GM23338 (cell line): ENCODE results near the gene IFITM1. TPM values are rescaled to one million over a fixed set of nuclear protein-coding genes. Genes with fewer than 3 reads are reported as not detected.
A peak's percentile ranks its signal among the peaks of the same experiment; 100 is the strongest.

Experiments used
- ATAC-seq: fragments of 200-7000 bp; cut with Tn5 transposase; 3 replicates; pipeline ENCODE4 v1.9.1; 2020
- DNase-seq: peaks from one replicate; pipeline ENCODE4 v3.0.0-alpha.2; 2015; ENCODE audit warnings: low spot score
- H2AFZ ChIP-seq: fragments of 200-600 bp; sonication (generic); 2 replicates; pipeline ENCODE4 v1.8.0; 2016; ENCODE audit warnings: antibody characterized with exemption, mild to moderate bottlenecking, moderate library complexity
- H3F3A ChIP-seq: fragments of 200-600 bp; sonication (generic); replicated peaks from 2 replicates; pipeline ENCODE4 v1.8.0; 2017; ENCODE audit warnings: antibody characterized with exemption, mixed run types, low read depth
- H3K27ac ChIP-seq: fragments of 200-600 bp; sonication (generic); 2 replicates; pipeline ENCODE4 v1.6.1; 2016; ENCODE audit warnings: low read depth
- H3K27me3 ChIP-seq: fragments of 200-600 bp; sonication (generic); 2 replicates; pipeline ENCODE4 v1.8.0; 2016; ENCODE audit warnings: mild to moderate bottlenecking, mixed run types, moderate library complexity; ENCODE audit not compliant: insufficient read depth
- H3K36me3 ChIP-seq: fragments of 200-600 bp; sonication (generic); 2 replicates; pipeline ENCODE4 v1.8.0; 2016; ENCODE audit warnings: mild to moderate bottlenecking; ENCODE audit not compliant: insufficient read depth
- H3K4me1 ChIP-seq: fragments of 200-600 bp; sonication (generic); 2 replicates; pipeline ENCODE4 v1.8.0; 2016; ENCODE audit warnings: mild to moderate bottlenecking, moderate library complexity; ENCODE audit not compliant: insufficient read depth
- H3K4me2 ChIP-seq: fragments of 200-600 bp; sonication (generic); 2 replicates; pipeline ENCODE4 v1.7.1; 2017; ENCODE audit warnings: mixed run types
- H3K4me3 ChIP-seq: fragments of 200-600 bp; sonication (generic); 2 replicates; pipeline ENCODE4 v1.6.1; 2016; ENCODE audit warnings: mixed run types
- H3K79me2 ChIP-seq: fragments of 200-600 bp; sonication (generic); replicated peaks from 2 replicates; pipeline ENCODE4 v1.8.0; 2017; ENCODE audit warnings: mild to moderate bottlenecking; ENCODE audit not compliant: insufficient read depth
- H3K9me2 ChIP-seq: fragments of 200-600 bp; sonication (generic); 2 replicates; pipeline ENCODE4 v1.8.0; 2017; ENCODE audit not compliant: insufficient read depth
- H4K20me1 ChIP-seq: fragments of 200-600 bp; sonication (generic); replicated peaks from 2 replicates; pipeline ENCODE4 v1.8.0; 2017; ENCODE audit warnings: mild to moderate bottlenecking; ENCODE audit not compliant: insufficient read depth
- H3K27ac Mint-ChIP-seq: 2 replicates; pipeline ENCODE4 v1.8.0; 2020; ENCODE audit warnings: inconsistent platforms, mild to moderate bottlenecking, moderate library complexity, mixed read lengths
- H3K27me3 Mint-ChIP-seq: 3 replicates; pipeline ENCODE4 v1.8.0; 2022; ENCODE audit warnings: low read depth, mild to moderate bottlenecking, moderate library complexity, mixed read lengths, inconsistent platforms; ENCODE audit not compliant: insufficient read depth, poor library complexity
- H3K36me3 Mint-ChIP-seq: 3 replicates; pipeline ENCODE4 v1.8.0; 2021; ENCODE audit warnings: low read depth, mild to moderate bottlenecking, inconsistent platforms, moderate library complexity, mixed read lengths
- H3K4me1 Mint-ChIP-seq: 3 replicates; pipeline ENCODE4 v1.8.0; 2020; ENCODE audit warnings: mild to moderate bottlenecking, inconsistent platforms, mixed read lengths
- H3K4me3 Mint-ChIP-seq: 3 replicates; pipeline ENCODE4 v1.8.0; 2021; ENCODE audit warnings: moderate library complexity, mild to moderate bottlenecking, inconsistent platforms, mixed read lengths
- H3K9me3 Mint-ChIP-seq: 3 replicates; pipeline ENCODE4 v1.8.0; 2020; ENCODE audit warnings: moderate library complexity, mild to moderate bottlenecking, inconsistent platforms, mixed read lengths
- CREB1 ChIP-seq: fragments of 250-450 bp; sonication (Bioruptor Pico); IDR thresholded peaks from 2 replicates; pipeline ENCODE4 v1.5.0; 2020; ENCODE audit warnings: low read depth, mild to moderate bottlenecking, moderate library complexity
- EZH2 ChIP-seq: fragments of 200-600 bp; sonication (generic); IDR thresholded peaks from one replicate; pipeline ENCODE4 v1.8.0; 2017; ENCODE audit warnings: antibody characterized with exemption, mild to moderate bottlenecking, low read depth; ENCODE audit not compliant: unreplicated experiment
- EZH2phosphoT487 ChIP-seq: fragments of 200-600 bp; sonication (generic); IDR thresholded peaks from one replicate; pipeline ENCODE4 v1.8.1; 2018; ENCODE audit warnings: antibody characterized with exemption; ENCODE audit not compliant: unreplicated experiment
- JUNB ChIP-seq: IDR thresholded peaks from one replicate; pipeline ENCODE4 v1.6.1; 2016; ENCODE audit warnings: antibody characterized with exemption; ENCODE audit not compliant: unreplicated experiment
- NANOG ChIP-seq: IDR thresholded peaks from 2 replicates; pipeline ENCODE4 v1.6.1; 2016; ENCODE audit warnings: antibody characterized with exemption, borderline replicate concordance
- POLR2AphosphoS5 ChIP-seq: IDR thresholded peaks from 2 replicates; pipeline ENCODE4 v1.6.1; 2016; ENCODE audit warnings: antibody characterized with exemption, low read depth
- STAT1 ChIP-seq: IDR thresholded peaks from one replicate; pipeline ENCODE4 v1.6.1; 2016; ENCODE audit warnings: antibody characterized with exemption; ENCODE audit not compliant: unreplicated experiment
- polyA plus RNA-seq: library from polyadenylated mRNA; unstranded; fragments of >200 nt; fragmentation: Nextera tagmentation; extraction: Ambion mirVana; gene quantifications from 2 replicates; pipeline ENCODE4 v1.2.1, GENCODE V29; 2016
- total RNA-seq: library from RNA; depleted of rRNA; stranded (reverse); fragments of >200 nt; shearing (Covaris generic); gene quantifications from 2 replicates; pipeline ENCODE4 v1.2.3, GENCODE V29; 2014
- TF ChIP-seq, protein P1 (sequence below): IDR thresholded peaks from one replicate; pipeline ENCODE4 v1.6.1; 2018; ENCODE audit warnings: antibody characterized with exemption; ENCODE audit not compliant: unreplicated experiment
- TF ChIP-seq, protein P2 (sequence below): IDR thresholded peaks from 2 replicates; pipeline ENCODE4 v1.6.1; 2016; ENCODE audit warnings: antibody characterized with exemption

The IFITM1 gene
- total and polyA plus RNA-seq, 2 experiments from 2014 or later, result 396 to 1,194 TPM

DNA sequence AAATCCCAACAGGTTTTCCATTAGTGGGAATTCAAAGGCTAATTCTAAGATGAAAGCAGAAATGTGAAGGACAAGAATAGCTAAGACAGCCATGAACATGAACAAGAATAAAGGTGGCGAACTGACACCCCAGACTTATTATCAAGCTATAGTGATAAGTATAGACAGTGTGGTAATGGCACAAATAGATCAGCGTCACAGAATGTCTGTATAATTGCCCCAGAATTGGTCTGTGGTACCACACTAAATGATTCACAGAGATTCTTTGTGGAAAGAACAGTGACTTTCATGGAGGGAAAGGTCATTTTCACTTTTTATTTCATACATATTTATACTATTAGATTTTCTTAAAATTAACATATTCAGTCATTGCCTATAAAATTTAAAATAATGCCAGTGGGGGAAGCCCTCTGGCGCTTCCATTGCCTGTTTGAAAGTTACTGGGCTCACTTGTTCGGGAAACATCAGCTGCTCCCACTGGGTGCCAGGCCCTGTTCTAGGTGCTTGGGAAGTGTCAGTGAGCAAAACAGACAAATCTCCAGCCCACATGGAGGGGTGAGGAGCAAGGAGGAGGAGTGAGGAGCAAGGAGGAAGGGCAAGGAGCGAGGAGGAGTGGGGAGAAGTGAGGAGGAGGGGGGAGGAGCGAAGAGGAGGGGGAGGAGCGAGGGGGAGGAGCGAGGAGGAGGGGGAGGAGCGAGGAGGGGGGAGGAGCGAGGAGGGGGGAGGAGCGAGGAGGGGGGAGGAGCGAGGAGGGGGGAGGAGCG lies 47.0 kb upstream of the IFITM1 start:
- peaks cover 16% of the 10 kb centered on the region for H3K4me1 Mint-ChIP-seq
- no peak overlapping the region for H3K27ac Mint-ChIP-seq
- H3K27me3 ChIP-seq, result no peaks in the 10 kb centered on the region
- peaks cover 14% of the 10 kb centered on the region; the same call in 1 of the 2 replicates for H3K4me1 ChIP-seq
- no peak overlapping the region for H3K27ac ChIP-seq
- H4K20me1 ChIP-seq, result no peaks in the 10 kb centered on the region
- H3K4me3 Mint-ChIP-seq, result no peak overlapping the region; the same call in 2 of the 3 replicates
- peaks cover 10% of the 10 kb centered on the region for H3K27me3 Mint-ChIP-seq
- no peaks in the 10 kb centered on the region for H3K79me2 ChIP-seq
- no peak overlapping the region for H3K4me2 ChIP-seq
- H3K36me3 ChIP-seq, result 0 out of 2 replicates have a peak, but pooled peaks cover 5% of the 10 kb centered on the region
- no peak overlapping the region for H2AFZ ChIP-seq
- no peak for ATAC-seq
- peaks cover 32% of the 10 kb centered on the region for H3K9me3 Mint-ChIP-seq
- TF ChIP-seq POLR2AphosphoS5 (no peak), STAT1 (no peak), EZH2phosphoT487 (no peak), JUNB (no peak), EZH2 (no peak)
- TF ChIP-seq, protein P1, sequence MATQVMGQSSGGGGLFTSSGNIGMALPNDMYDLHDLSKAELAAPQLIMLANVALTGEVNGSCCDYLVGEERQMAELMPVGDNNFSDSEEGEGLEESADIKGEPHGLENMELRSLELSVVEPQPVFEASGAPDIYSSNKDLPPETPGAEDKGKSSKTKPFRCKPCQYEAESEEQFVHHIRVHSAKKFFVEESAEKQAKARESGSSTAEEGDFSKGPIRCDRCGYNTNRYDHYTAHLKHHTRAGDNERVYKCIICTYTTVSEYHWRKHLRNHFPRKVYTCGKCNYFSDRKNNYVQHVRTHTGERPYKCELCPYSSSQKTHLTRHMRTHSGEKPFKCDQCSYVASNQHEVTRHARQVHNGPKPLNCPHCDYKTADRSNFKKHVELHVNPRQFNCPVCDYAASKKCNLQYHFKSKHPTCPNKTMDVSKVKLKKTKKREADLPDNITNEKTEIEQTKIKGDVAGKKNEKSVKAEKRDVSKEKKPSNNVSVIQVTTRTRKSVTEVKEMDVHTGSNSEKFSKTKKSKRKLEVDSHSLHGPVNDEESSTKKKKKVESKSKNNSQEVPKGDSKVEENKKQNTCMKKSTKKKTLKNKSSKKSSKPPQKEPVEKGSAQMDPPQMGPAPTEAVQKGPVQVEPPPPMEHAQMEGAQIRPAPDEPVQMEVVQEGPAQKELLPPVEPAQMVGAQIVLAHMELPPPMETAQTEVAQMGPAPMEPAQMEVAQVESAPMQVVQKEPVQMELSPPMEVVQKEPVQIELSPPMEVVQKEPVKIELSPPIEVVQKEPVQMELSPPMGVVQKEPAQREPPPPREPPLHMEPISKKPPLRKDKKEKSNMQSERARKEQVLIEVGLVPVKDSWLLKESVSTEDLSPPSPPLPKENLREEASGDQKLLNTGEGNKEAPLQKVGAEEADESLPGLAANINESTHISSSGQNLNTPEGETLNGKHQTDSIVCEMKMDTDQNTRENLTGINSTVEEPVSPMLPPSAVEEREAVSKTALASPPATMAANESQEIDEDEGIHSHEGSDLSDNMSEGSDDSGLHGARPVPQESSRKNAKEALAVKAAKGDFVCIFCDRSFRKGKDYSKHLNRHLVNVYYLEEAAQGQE, result no peak
- H3K36me3 Mint-ChIP-seq, result peaks cover 18% of the 10 kb centered on the region; the same call in 2 of the 3 replicates
- H3K9me2 ChIP-seq, result no peaks in the 10 kb centered on the region
- no peak overlapping the region for H3K4me3 ChIP-seq
- peak; percentile 19 for DNase-seq
- H3F3A ChIP-seq, result 0 out of 2 replicates have a peak, but pooled peaks cover 10% of the 10 kb centered on the region

DNA sequence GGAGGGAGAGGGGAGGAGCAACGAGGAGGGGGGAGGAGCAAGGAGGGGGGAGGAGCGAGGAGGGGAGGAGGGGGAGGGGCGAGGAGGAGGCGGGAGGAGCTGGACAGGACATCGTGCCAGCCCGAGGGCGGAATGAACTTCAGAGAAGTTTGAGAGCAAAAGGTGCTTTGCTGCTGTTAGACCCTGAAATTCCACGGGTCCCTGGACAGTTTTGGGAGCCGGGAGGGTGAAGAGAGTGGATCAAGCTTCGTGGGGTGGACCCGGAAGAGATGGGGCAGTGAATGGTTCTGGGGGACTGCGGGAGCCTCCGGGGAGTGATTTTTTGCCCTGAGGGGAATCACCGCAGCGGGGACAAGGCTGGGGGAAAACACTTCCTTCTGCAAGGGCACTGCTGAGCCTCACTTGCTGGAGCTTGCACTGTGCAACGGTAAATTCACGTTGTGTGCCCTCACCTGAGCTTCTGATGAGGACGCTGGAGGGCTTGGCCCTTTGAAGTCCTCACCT lies 46.3 kb upstream of the IFITM1 start:
- Histone ChIP-seq H3K27me3 (no peaks in the 10 kb centered on the region), H3K36me3 (0 out of 2 replicates have a peak, but pooled peaks cover 5% of the 10 kb centered on the region), H3K27ac (no peak overlapping the region), H3K4me2 (no peak overlapping the region), H3K4me1 (peaks cover 14% of the 10 kb centered on the region; the same call in 1 of the 2 replicates), H3F3A (0 out of 2 replicates have a peak, but pooled peaks cover 10% of the 10 kb centered on the region), H2AFZ (peak overlapping the region; percentile 76), H3K79me2 (no peaks in the 10 kb centered on the region), H3K9me2 (no peaks in the 10 kb centered on the region), H3K4me3 (no peak overlapping the region), H4K20me1 (no peaks in the 10 kb centered on the region)
- Mint-ChIP-seq H3K36me3 (peaks cover 14% of the 10 kb centered on the region; the same call in 2 of the 3 replicates), H3K4me1 (peaks cover 16% of the 10 kb centered on the region), H3K9me3 (peaks cover 28% of the 10 kb centered on the region), H3K27ac (no peak overlapping the region), H3K27me3 (peaks cover 10% of the 10 kb centered on the region), H3K4me3 (no peak overlapping the region)
- DNase-seq, result no peak
- no peak for ATAC-seq
- no peak for TF ChIP-seq POLR2AphosphoS5
- TF ChIP-seq EZH2, result no peak
- TF ChIP-seq STAT1, result no peak
- TF ChIP-seq, protein P2, sequence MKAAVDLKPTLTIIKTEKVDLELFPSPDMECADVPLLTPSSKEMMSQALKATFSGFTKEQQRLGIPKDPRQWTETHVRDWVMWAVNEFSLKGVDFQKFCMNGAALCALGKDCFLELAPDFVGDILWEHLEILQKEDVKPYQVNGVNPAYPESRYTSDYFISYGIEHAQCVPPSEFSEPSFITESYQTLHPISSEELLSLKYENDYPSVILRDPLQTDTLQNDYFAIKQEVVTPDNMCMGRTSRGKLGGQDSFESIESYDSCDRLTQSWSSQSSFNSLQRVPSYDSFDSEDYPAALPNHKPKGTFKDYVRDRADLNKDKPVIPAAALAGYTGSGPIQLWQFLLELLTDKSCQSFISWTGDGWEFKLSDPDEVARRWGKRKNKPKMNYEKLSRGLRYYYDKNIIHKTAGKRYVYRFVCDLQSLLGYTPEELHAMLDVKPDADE, result no peak
- TF ChIP-seq EZH2phosphoT487, result no peak
- TF ChIP-seq NANOG, result no peak
- TF ChIP-seq JUNB, result no peak
- TF ChIP-seq CREB1, result no peak
